SK-N-SH (cell line): ENCODE results near the gene RGL1. TPM values are rescaled to one million over a fixed set of nuclear protein-coding genes. Genes with fewer than 3 reads are reported as not detected.

ENCODE experiments used
- CTCF ChIA-PET: fragments of 300-600, 350-600 bp; formaldehyde crosslinking; extraction: SDS; loops from one replicate; lab custom pipeline; 2021; lab: Yijun Ruan, JAX
- POLR2A ChIA-PET: fragments of 350-600 bp; sonication (Branson Sonifier 250); formaldehyde crosslinking; extraction: SDS; loops from one replicate; lab custom pipeline; 2020; ENCODE audit warnings: antibody characterized with exemption, inconsistent platforms; lab: Yijun Ruan, JAX
- DNase-seq: peaks from one replicate; pipeline ENCODE4 v3.0.0; 2012
- H2AFZ ChIP-seq: fragments of 200-600 bp; sonication (generic); 2 replicates; pipeline ENCODE4 v1.8.1; 2016; ENCODE audit warnings: antibody characterized with exemption, mild to moderate bottlenecking, low read depth
- H3F3A ChIP-seq: fragments of 200-600 bp; sonication (generic); replicated peaks from 2 replicates; pipeline ENCODE3; 2016; ENCODE audit warnings: antibody characterized with exemption, mild to moderate bottlenecking; ENCODE audit not compliant: insufficient read depth
- H3K27ac ChIP-seq, 2 experiments: fragments of 200-500 bp in 1 of 2; fragments of 200-600 bp in 1 of 2; sonication (Bioruptor generic) in 1 of 2; sonication (generic), shearing (Covaris generic) in 1 of 2; 2 replicates each; pipeline versions ENCODE4 v1.5.1 to v1.6.1; 2014 to 2016; ENCODE audit warnings: low read depth in 2 of 2, inconsistent platforms in 1 of 2, low read length in 1 of 2, mild to moderate bottlenecking in 1 of 2, mixed read lengths in 1 of 2
- H3K27me3 ChIP-seq: fragments of 200-600 bp; sonication (generic), shearing (Covaris generic); 2 replicates; pipeline ENCODE4 v1.6.1; 2016; ENCODE audit warnings: mixed run types; ENCODE audit not compliant: insufficient read depth
- H3K36me3 ChIP-seq, 2 experiments: fragments of 200-500 bp in 1 of 2; fragments of 200-600 bp in 1 of 2; sonication (Bioruptor generic) in 1 of 2; sonication (generic) in 1 of 2; replicated peaks in 1 of 2; 2 replicates each; pipeline versions ENCODE3 to v1.5.1; 2014 to 2016; ENCODE audit warnings: low read length in 1 of 2, mild to moderate bottlenecking in 1 of 2; ENCODE audit not compliant: insufficient read depth in 2 of 2, control insufficient read depth in 1 of 2
- H3K4me1 ChIP-seq, 2 experiments: fragments of 200-500 bp in 1 of 2; fragments of 200-600 bp in 1 of 2; sonication (Bioruptor generic) in 1 of 2; sonication (generic), shearing (Covaris generic) in 1 of 2; 2 replicates each; pipeline versions ENCODE4 v1.5.1 to v1.6.1; 2014 to 2016; ENCODE audit warnings: low read depth in 1 of 2, low read length in 1 of 2, mixed run types in 1 of 2; ENCODE audit not compliant: insufficient read depth in 2 of 2, control insufficient read depth in 1 of 2
- H3K4me2 ChIP-seq: fragments of 200-600 bp; sonication (generic), shearing (Covaris generic); 2 replicates; pipeline ENCODE4 v1.6.1; 2017; ENCODE audit warnings: mixed run types
- H3K4me3 ChIP-seq, 2 experiments: fragments of 200-500 bp in 1 of 2; fragments of 200-600 bp in 1 of 2; sonication (Bioruptor generic) in 1 of 2; sonication (generic), shearing (Covaris generic) in 1 of 2; 2 replicates each; pipeline versions ENCODE4 v1.5.1 to v1.8.1; 2014 to 2016; ENCODE audit warnings: low read depth in 2 of 2, inconsistent platforms in 1 of 2, low read length in 1 of 2, mild to moderate bottlenecking in 1 of 2, mixed read lengths in 1 of 2, moderate library complexity in 1 of 2
- H3K79me2 ChIP-seq: fragments of 200-600 bp; sonication (generic); 2 replicates; pipeline ENCODE4 v1.8.1; 2017; ENCODE audit warnings: mild to moderate bottlenecking; ENCODE audit not compliant: insufficient read depth
- H3K9ac ChIP-seq: fragments of 200-600 bp; sonication (generic); 2 replicates; pipeline ENCODE4 v1.6.1; 2017; ENCODE audit warnings: mixed run types
- H3K9me2 ChIP-seq: fragments of 200-600 bp; sonication (generic); 2 replicates; pipeline ENCODE4 v1.6.1; 2017; ENCODE audit warnings: mixed run types
- H3K9me3 ChIP-seq: fragments of 200-600 bp; sonication (generic); 2 replicates; pipeline ENCODE4 v1.6.1; 2017; ENCODE audit warnings: mixed run types, mild to moderate bottlenecking, moderate library complexity
- H4K20me1 ChIP-seq: fragments of 200-600 bp; sonication (generic); 2 replicates; pipeline ENCODE4 v1.6.1; 2017; ENCODE audit warnings: mild to moderate bottlenecking, mixed run types; ENCODE audit not compliant: insufficient read depth
- CHD2 ChIP-seq: fragments of 150-350 bp; IDR thresholded peaks from 2 replicates; pipeline ENCODE4 v1.6.1; 2018; ENCODE audit warnings: low read length; ENCODE audit not compliant: partially characterized antibody
- EP300 ChIP-seq, 2 experiments: IDR thresholded peaks; 2 replicates each; pipeline versions ENCODE4 v1.4.0 to v1.6.1; 2012; ENCODE audit warnings: borderline replicate concordance in 1 of 2, low read depth in 1 of 2, low read length in 1 of 2
- EZH2phosphoT487 ChIP-seq: fragments of 200-600 bp; sonication (generic); IDR thresholded peaks from 2 replicates; pipeline ENCODE4 v1.6.1; 2017; ENCODE audit warnings: low read depth, mixed run types, mild to moderate bottlenecking, antibody characterized with exemption, moderate library complexity, borderline replicate concordance
- FOSL2 ChIP-seq: IDR thresholded peaks from 2 replicates; pipeline ENCODE4 v1.4.0; 2012; ENCODE audit warnings: low read depth, mild to moderate bottlenecking, moderate library complexity, borderline replicate concordance
- FOXJ3 ChIP-seq: sonication (generic); formaldehyde crosslinking; IDR thresholded peaks from 2 replicates; pipeline ENCODE4 v1.5.1; 2020; ENCODE audit warnings: mild to moderate bottlenecking, missing genetic modification reagents
- GABPA ChIP-seq: IDR thresholded peaks from 2 replicates; pipeline ENCODE4 v1.4.0; 2012; ENCODE audit warnings: low read depth, mild to moderate bottlenecking
- IRF3 ChIP-seq: fragments of 150-350 bp; IDR thresholded peaks from 2 replicates; pipeline ENCODE4 v1.6.1; 2016; ENCODE audit warnings: mild to moderate bottlenecking, low read depth, low read length
- JUND ChIP-seq: IDR thresholded peaks from 2 replicates; pipeline ENCODE4 v1.4.0; 2012
- MAX ChIP-seq: IDR thresholded peaks from 2 replicates; pipeline ENCODE4 v1.4.0; 2012; ENCODE audit warnings: low read depth
- MEF2A ChIP-seq: IDR thresholded peaks from 2 replicates; pipeline ENCODE4 v1.4.0; 2012; ENCODE audit warnings: low read depth, borderline replicate concordance
- MXI1 ChIP-seq: IDR thresholded peaks from 2 replicates; pipeline ENCODE4 v1.6.1; 2012; ENCODE audit warnings: mild to moderate bottlenecking, low read depth, low read length, improper control_type of control experiment
- NFIC ChIP-seq: IDR thresholded peaks from 2 replicates; pipeline ENCODE4 v1.4.0; 2012; ENCODE audit warnings: borderline replicate concordance
- NRF1 ChIP-seq: IDR thresholded peaks from 2 replicates; pipeline ENCODE4 v1.6.1; 2012; ENCODE audit warnings: low read depth, mild to moderate bottlenecking, low read length
- RAD21 ChIP-seq: IDR thresholded peaks from 2 replicates; pipeline ENCODE4 v1.6.1; 2012; ENCODE audit warnings: mild to moderate bottlenecking, low read length
- RFX5 ChIP-seq: IDR thresholded peaks from 2 replicates; pipeline ENCODE4 v1.6.1; 2012; ENCODE audit warnings: mild to moderate bottlenecking, improper control_type of control experiment, low read length
- SIN3A ChIP-seq: IDR thresholded peaks from 2 replicates; pipeline ENCODE4 v1.6.1; 2012; ENCODE audit warnings: low read depth, mild to moderate bottlenecking, low read length, moderate library complexity, borderline replicate concordance
- SMC3 ChIP-seq: IDR thresholded peaks from 2 replicates; pipeline ENCODE4 v1.6.1; 2012; ENCODE audit warnings: low read depth, low read length, improper control_type of control experiment
- TAF1 ChIP-seq: IDR thresholded peaks from 2 replicates; pipeline ENCODE4 v1.6.1; 2012; ENCODE audit warnings: low read depth, mild to moderate bottlenecking, low read length, moderate library complexity, borderline replicate concordance
- TCF12 ChIP-seq: IDR thresholded peaks from 2 replicates; pipeline ENCODE4 v1.4.0; 2012
- YY1 ChIP-seq: IDR thresholded peaks from 2 replicates; pipeline ENCODE4 v1.4.0; 2012; ENCODE audit warnings: low read depth, mild to moderate bottlenecking
- ZBTB33 ChIP-seq: IDR thresholded peaks from 2 replicates; pipeline ENCODE4 v1.4.0; 2012; ENCODE audit warnings: low read depth, borderline replicate concordance
- WGBS: methylation state at CpG from one replicate; pipeline ENCODE4 v1.1.6; 2017; ENCODE audit warnings: low lambda C conversion rate; 5-methylcytosine and 5-hydroxymethylcytosine counted together
- polyA plus RNA-seq, 3 experiments: library from polyadenylated mRNA; depleted of rRNA; stranded (reverse); fragments of >200 nt; gene quantifications; 2 replicates each; pipeline ENCODE4 v1.2.3, GENCODE V29; 2012

Gene RGL1
- polyA plus RNA-seq, 1 of the 3 experiments (the other 2 are of a cell fraction), result 8.3 TPM

- TF ChIP-seq IRF3, result no peak
- no peak for TF ChIP-seq YY1
- no peak for TF ChIP-seq TAF1
- TF ChIP-seq FOXJ3 (CRISPR knock-in tag), result no peak
- no peak for TF ChIP-seq FOSL2
- TF ChIP-seq SIN3A, result no peak
- no peak for TF ChIP-seq EZH2phosphoT487
Observed at GRCh38 chr1:183931646-183932271, 126.8 kb downstream of the RGL1 start (continued).

- no peaks in the 10 kb centered on the region for H3K27me3 ChIP-seq
- no peaks in the 10 kb centered on the region for H3K9me2 ChIP-seq
- ChIA-PET CTCF (interaction anchor here (2.0 to 2.2 kb wide), 2 partner anchors 17 to 277 kb away, joined by 8 to 13 read pairs; no protein-coding TSS in a partner anchor), POLR2A (no interaction called here)
- H3F3A ChIP-seq, result no peaks in the 10 kb centered on the region
- no peak for DNase-seq
- no peak overlapping the region; a peak in 1 of 4 replicates for H3K27ac ChIP-seq
- no peaks in the 10 kb centered on the region for H4K20me1 ChIP-seq
- H3K4me3 ChIP-seq, result no peak overlapping the region
- H3K9me3 ChIP-seq, result no peaks in the 10 kb centered on the region
- no peak overlapping the region for H3K9ac ChIP-seq
- peaks cover 0 to 10% of the 10 kb centered on the region in 2 experiments for H3K36me3 ChIP-seq
- no peak overlapping the region; the same call in 1 of the 2 replicates for H3K4me2 ChIP-seq
- H3K79me2 ChIP-seq, result no peaks in the 10 kb centered on the region
- H2AFZ ChIP-seq, result no peak overlapping the region
- TF ChIP-seq JUND (0 out of 2 replicates have a peak, but pooled peaks have one; percentile 22), RFX5 (no peak), NFIC (peak; percentile 82), TCF12 (peak; percentile 25; the same call in 1 of the 2 replicates), NRF1 (no peak), FOSL2 (peak; percentile 58; the same call in 1 of the 2 replicates), MAX (0 out of 2 replicates have a peak, but pooled peaks have one; percentile 51)
- 68% methylated on average over 11 of the region's 15 CpGs for WGBS
- peaks cover 0 to 13% of the 10 kb centered on the region in 2 experiments; a peak in 2 of 4 replicates for H3K4me1 ChIP-seq
Observed at GRCh38 chr1:183932412-183932811, 127.5 kb downstream of the RGL1 start.

- H3K79me2 ChIP-seq, result no peaks in the 10 kb centered on the region
- POLR2A ChIA-PET, result no interaction called here
- CTCF ChIA-PET, result interaction anchor here (2.0 kb wide), 1 partner anchor 18 kb away, joined by 9 read pairs; no protein-coding TSS in a partner anchor
- no peaks in the 10 kb centered on the region for H3K9me3 ChIP-seq
- no peak overlapping the region for H3K4me2 ChIP-seq
- peaks cover 0 to 4% of the 10 kb centered on the region in 2 experiments for H3K36me3 ChIP-seq
- H3K4me1 ChIP-seq, result peaks cover 0 to 13% of the 10 kb centered on the region in 2 experiments; a peak in 2 of 4 replicates
- no peaks in the 10 kb centered on the region for H3F3A ChIP-seq
- no peak overlapping the region for H3K4me3 ChIP-seq
- no peak overlapping the region for H2AFZ ChIP-seq
- no peak overlapping the region for H3K27ac ChIP-seq
- H3K9me2 ChIP-seq, result no peaks in the 10 kb centered on the region
- no peaks in the 10 kb centered on the region for H4K20me1 ChIP-seq
- no peak for DNase-seq
- H3K27me3 ChIP-seq, result no peaks in the 10 kb centered on the region
- WGBS, result 74% methylated on average over 4 of the region's 4 CpGs
- H3K9ac ChIP-seq, result no peak overlapping the region
- TF ChIP-seq NRF1, result no peak
- TF ChIP-seq CHD2, result no peak
- no peak for TF ChIP-seq EP300 (IDR thresholded peaks at IDR 0.05; ENCODE audit: borderline replicate concordance in 1 of 2, low read depth in 1 of 2, low read length in 1 of 2)
- TF ChIP-seq MXI1, result no peak
- no peak for TF ChIP-seq MAX
- no peak for TF ChIP-seq RAD21
- TF ChIP-seq GABPA, result no peak
- no peak for TF ChIP-seq ZBTB33
- TF ChIP-seq SMC3, result no peak
- no peak for TF ChIP-seq MEF2A
Observed at GRCh38 chr1:183933528-183934179, 128.7 kb downstream of the RGL1 start.
